ENCODE data around the gene ARHGDIG. TPM values are rescaled to one million over a fixed set of nuclear protein-coding genes. Genes with fewer than 3 reads are reported as not detected.

The ARHGDIG gene
- total RNA-seq, 2 experiments from 2014 or later, result not detected

DNA sequence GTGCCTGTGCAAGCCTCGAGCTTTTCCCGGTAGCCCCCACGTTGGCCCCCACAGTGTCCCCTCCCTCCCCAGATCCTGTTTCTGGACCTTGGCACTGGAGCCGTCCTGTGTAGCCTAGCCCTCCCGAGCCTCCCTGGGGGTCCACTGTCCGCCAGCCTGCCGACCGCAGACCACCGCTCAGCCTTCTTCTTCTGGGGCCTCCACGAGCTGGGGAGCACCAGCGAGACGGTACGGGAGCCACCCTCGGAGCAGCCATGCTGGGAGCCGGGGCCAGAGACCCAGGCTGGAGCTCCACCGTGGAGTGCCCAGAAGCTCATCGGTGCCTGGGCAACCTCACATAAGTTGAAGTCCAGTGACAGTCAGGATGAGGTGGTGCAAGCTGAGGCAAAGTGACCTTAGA lies 16.4 kb upstream of the ARHGDIG start:
- H4K20me1 ChIP-seq (ENCODE audit: insufficient read depth, low read length), result no peaks in the 10 kb centered on the region
- CTCF ChIA-PET (ENCODE audit: unreplicated experiment), result interaction anchor here (0.5 kb wide), 1 partner anchor 29 kb away, joined by 3 read pairs; no protein-coding TSS in a partner anchor

DNA sequence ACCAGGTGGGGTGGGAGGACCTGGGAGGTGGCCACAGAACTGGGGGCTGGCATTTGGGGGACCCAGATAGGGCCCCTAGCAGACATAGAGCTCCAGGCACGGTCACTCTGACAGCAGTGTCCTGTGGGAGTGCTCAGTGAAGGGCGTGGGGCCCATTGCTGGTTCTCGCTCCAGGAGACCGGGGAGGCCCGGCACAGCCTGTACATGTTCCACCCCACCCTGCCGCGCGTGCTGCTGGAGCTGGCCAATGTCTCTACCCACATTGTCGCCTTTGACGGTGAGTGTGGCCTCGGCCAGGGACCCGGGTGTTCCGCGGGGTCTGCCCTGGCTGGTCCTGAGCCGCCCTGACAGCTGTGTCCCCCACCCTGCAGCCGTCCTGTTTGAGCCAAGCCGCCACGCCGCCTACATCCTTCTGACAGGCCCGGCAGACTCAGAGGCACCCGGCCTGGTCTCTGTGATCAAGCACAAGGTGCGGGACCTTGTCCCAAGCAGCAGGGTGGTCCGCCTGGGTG lies 15.9 kb upstream of the ARHGDIG start:
- no peak for TF ChIP-seq EZH2phosphoT487 (IDR thresholded peaks at IDR 0.05; ENCODE audit: borderline replicate concordance, low read depth, low read length)
- no peak overlapping the region for H3K27ac ChIP-seq (ENCODE audit: low read depth, low read length, poor library complexity, severe bottlenecking)
- CTCF ChIA-PET (ENCODE audit: unreplicated experiment), result no interaction called here
- H3K4me2 ChIP-seq (ENCODE audit: low read length), result no peak overlapping the region
- H3K9me2 ChIP-seq (ENCODE audit: insufficient read depth, low read length), result no peaks in the 10 kb centered on the region
- H3K4me3 ChIP-seq (ENCODE audit: low read depth, low read length, poor library complexity, severe bottlenecking), result no peak overlapping the region
- no peak for DNase-seq (ENCODE audit: low spot score)
- BruUV-seq (replicated peaks), result no TSS peak
- H3K9me3 ChIP-seq (ENCODE audit: low read length), result no peaks in the 10 kb centered on the region
- H4K20me1 ChIP-seq (ENCODE audit: insufficient read depth, low read length), result no peaks in the 10 kb centered on the region
- intact Hi-C loops (cut with micrococcal nuclease; ENCODE audit: unreplicated experiment), result no loop called here
- H2AFZ ChIP-seq (ENCODE audit: low read length), result no peak overlapping the region
- POLR2A ChIA-PET, result no interaction called here
- no peaks in the 10 kb centered on the region for H3K4me1 ChIP-seq (ENCODE audit: insufficient read depth, low read length, poor library complexity, severe bottlenecking)
- H3K79me2 ChIP-seq (ENCODE audit: insufficient read depth, low read depth, low read length), result no peaks in the 10 kb centered on the region
- H3K36me3 ChIP-seq (ENCODE audit: insufficient read depth, low read length), result no peaks in the 10 kb centered on the region

More for the DNA sequence above, 16.4 kb upstream of the ARHGDIG start:
- POLR2A ChIA-PET, result no interaction called here
- no peaks in the 10 kb centered on the region for H3K9me3 ChIP-seq (ENCODE audit: low read length)
- no peak overlapping the region for H3K27ac ChIP-seq (ENCODE audit: low read depth, low read length, poor library complexity, severe bottlenecking)
- H3K4me2 ChIP-seq (ENCODE audit: low read length), result no peak overlapping the region
- no peak overlapping the region for H3K4me3 ChIP-seq (ENCODE audit: low read depth, low read length, poor library complexity, severe bottlenecking)
- DNase-seq (ENCODE audit: low spot score), result no peak
- no peaks in the 10 kb centered on the region for H3K79me2 ChIP-seq (ENCODE audit: insufficient read depth, low read depth, low read length)
- no peak for TF ChIP-seq EZH2phosphoT487 (IDR thresholded peaks at IDR 0.05; ENCODE audit: borderline replicate concordance, low read depth, low read length)
- TF ChIP-seq, protein P1, sequence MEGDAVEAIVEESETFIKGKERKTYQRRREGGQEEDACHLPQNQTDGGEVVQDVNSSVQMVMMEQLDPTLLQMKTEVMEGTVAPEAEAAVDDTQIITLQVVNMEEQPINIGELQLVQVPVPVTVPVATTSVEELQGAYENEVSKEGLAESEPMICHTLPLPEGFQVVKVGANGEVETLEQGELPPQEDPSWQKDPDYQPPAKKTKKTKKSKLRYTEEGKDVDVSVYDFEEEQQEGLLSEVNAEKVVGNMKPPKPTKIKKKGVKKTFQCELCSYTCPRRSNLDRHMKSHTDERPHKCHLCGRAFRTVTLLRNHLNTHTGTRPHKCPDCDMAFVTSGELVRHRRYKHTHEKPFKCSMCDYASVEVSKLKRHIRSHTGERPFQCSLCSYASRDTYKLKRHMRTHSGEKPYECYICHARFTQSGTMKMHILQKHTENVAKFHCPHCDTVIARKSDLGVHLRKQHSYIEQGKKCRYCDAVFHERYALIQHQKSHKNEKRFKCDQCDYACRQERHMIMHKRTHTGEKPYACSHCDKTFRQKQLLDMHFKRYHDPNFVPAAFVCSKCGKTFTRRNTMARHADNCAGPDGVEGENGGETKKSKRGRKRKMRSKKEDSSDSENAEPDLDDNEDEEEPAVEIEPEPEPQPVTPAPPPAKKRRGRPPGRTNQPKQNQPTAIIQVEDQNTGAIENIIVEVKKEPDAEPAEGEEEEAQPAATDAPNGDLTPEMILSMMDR (conservative IDR thresholded peaks at IDR 0.05; ENCODE audit: low read length), result no peak
- no peaks in the 10 kb centered on the region for H3K9me2 ChIP-seq (ENCODE audit: insufficient read depth, low read length)
- intact Hi-C loops (cut with micrococcal nuclease; ENCODE audit: unreplicated experiment), result no loop called here
- no TSS peak for BruUV-seq (replicated peaks)
- no peak overlapping the region for H2AFZ ChIP-seq (ENCODE audit: low read length)
- no peaks in the 10 kb centered on the region for H3K4me1 ChIP-seq (ENCODE audit: insufficient read depth, low read length, poor library complexity, severe bottlenecking)
- no peaks in the 10 kb centered on the region for H3K36me3 ChIP-seq (ENCODE audit: insufficient read depth, low read length)

DNA sequence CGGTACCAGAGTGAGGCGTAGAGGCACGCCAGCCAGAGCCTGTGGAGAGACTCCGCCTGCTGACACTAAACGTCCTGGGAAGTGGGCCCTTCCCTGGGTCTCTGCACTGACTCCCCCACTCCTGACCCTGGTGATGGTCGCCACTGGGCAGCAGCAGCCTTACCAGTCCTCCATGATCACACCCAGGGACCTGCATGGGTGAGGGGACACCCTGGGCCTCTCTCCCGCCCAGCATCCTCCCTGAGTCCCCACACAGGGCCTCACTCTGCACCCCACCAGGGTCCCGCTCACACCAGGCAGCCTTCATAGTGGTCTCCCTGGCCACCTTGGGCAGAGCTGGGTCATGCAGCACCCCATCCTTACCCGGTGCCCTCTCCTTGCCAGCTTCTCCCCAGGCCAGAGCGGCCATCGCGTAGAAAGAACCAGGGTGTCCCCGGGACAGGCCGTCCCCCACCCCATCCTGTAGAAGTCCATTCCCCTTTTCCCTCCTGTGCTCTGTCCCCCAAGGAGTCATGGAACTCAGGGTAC lies 15.3 kb upstream of the ARHGDIG start:
- no peaks in the 10 kb centered on the region for H3K4me1 ChIP-seq (ENCODE audit: insufficient read depth, low read length, poor library complexity, severe bottlenecking)
- H3K9me2 ChIP-seq (ENCODE audit: insufficient read depth, low read length), result no peaks in the 10 kb centered on the region
- intact Hi-C loops (cut with micrococcal nuclease; ENCODE audit: unreplicated experiment), result no loop called here
- ChIA-PET POLR2A (no interaction called here), CTCF (ENCODE audit: unreplicated experiment) (no interaction called here)
- no TSS peak for BruUV-seq (replicated peaks)
- no peaks in the 10 kb centered on the region for H3K79me2 ChIP-seq (ENCODE audit: insufficient read depth, low read depth, low read length)
- H3K36me3 ChIP-seq (ENCODE audit: insufficient read depth, low read length), result no peaks in the 10 kb centered on the region
- no peak overlapping the region for H2AFZ ChIP-seq (ENCODE audit: low read length)
- no peaks in the 10 kb centered on the region for H3K9me3 ChIP-seq (ENCODE audit: low read length)
- TF ChIP-seq, protein P1 (conservative IDR thresholded peaks at IDR 0.05; ENCODE audit: low read length), result no peak
- TF ChIP-seq EZH2phosphoT487 (IDR thresholded peaks at IDR 0.05; ENCODE audit: borderline replicate concordance, low read depth, low read length), result no peak
- no peak overlapping the region for H3K27ac ChIP-seq (ENCODE audit: low read depth, low read length, poor library complexity, severe bottlenecking)
- DNase-seq (ENCODE audit: low spot score), result no peak
- no peak overlapping the region for H3K4me2 ChIP-seq (ENCODE audit: low read length)
- H3K4me3 ChIP-seq (ENCODE audit: low read depth, low read length, poor library complexity, severe bottlenecking), result no peak overlapping the region
- H4K20me1 ChIP-seq (ENCODE audit: insufficient read depth, low read length), result no peaks in the 10 kb centered on the region
